Measurements from ENCODE around the gene PNPLA4. TPM values are rescaled to one million over a fixed set of nuclear protein-coding genes. Genes with fewer than 3 reads are reported as not detected.

PNPLA4 gene
- total RNA-seq, 1 experiment from 2014 or later = 15.5 TPM

GRCh38 chrX:7972586-7972985 is 45.4 kb upstream of the PNPLA4 start:
- no peak overlapping the region for H3K27ac ChIP-seq (ENCODE audit: low read depth, low read length)
- no peak for TF ChIP-seq JUND (IDR thresholded peaks at IDR 0.05)
- no peak for TF ChIP-seq POLR2AphosphoS5 (IDR thresholded peaks at IDR 0.05; ENCODE audit: low read depth, low read length)
- TF ChIP-seq EZH2 (IDR thresholded peaks at IDR 0.05) = no peak
- no peak overlapping the region for H3K4me2 ChIP-seq (ENCODE audit: low read length)
- no peak overlapping the region for H3K4me3 ChIP-seq (replicated peaks in 1 of 2; ENCODE audit: low read depth in 1 of 2, low read length in 2 of 2)
- H3K4me1 ChIP-seq (ENCODE audit: control insufficient read depth in 1 of 2, insufficient read depth in 2 of 2, low read length in 2 of 2) = no peaks in the 10 kb centered on the region
- H4K20me1 ChIP-seq (ENCODE audit: insufficient read depth) = no peaks in the 10 kb centered on the region
- no peaks in the 10 kb centered on the region for H3K79me2 ChIP-seq (ENCODE audit: insufficient read depth, low read length)
- ATAC-seq (no peak), DNase-seq (ENCODE audit: low read depth, low spot score) (no peak)
- ChIA-PET RAD21 (ENCODE audit: low non-redundant PET in 1 of 2, low total read pairs in 2 of 2, uncharacterized antibody in 2 of 2, unreplicated experiment in 2 of 2) (no interaction called here), CTCF (no interaction called here), POLR2A (no interaction called here)
- no peak overlapping the region for H3K9ac ChIP-seq (ENCODE audit: low read length)
- H3K9me3 ChIP-seq (ENCODE audit: control insufficient read depth in 1 of 2, insufficient read depth in 1 of 2, low read depth in 1 of 2, low read length in 2 of 2) = no peaks in the 10 kb centered on the region
- no TSS peak for BruUV-seq (replicated peaks)
- H3K36me3 ChIP-seq (ENCODE audit: control insufficient read depth in 1 of 2, insufficient read depth in 2 of 2, low read length in 2 of 2) = no peaks in the 10 kb centered on the region
- no peaks in the 10 kb centered on the region for H3K9me2 ChIP-seq (ENCODE audit: insufficient read depth)
- intact Hi-C loops (cut with micrococcal nuclease) = no loop called here
- no peaks in the 10 kb centered on the region for H3K27me3 ChIP-seq (ENCODE audit: insufficient read depth, low read length)
- H2AFZ ChIP-seq (ENCODE audit: low read depth, low read length, poor library complexity, severe bottlenecking) = no peak overlapping the region

DNA sequence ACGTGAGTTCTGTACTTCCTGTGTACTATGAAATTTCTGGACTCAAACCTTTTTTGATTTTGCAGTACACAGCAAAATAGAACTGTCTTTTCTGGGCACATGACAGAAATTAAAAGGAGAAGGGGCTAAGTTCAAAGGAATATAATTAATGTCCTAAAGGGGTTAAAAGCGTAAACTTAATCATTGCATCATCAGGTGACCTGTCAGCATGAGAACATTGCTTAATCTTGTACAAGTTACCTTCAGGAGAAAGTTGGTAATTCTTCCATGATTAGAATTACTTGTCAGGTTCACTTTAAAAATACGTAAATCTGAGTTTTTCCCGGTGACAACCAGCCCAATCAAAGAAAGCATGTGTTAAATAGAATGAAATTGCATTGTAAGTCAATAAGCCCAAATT is 43.2 kb upstream of the PNPLA4 start:
- ATAC-seq (no peak), DNase-seq (ENCODE audit: low read depth, low spot score) (no peak)
- Histone ChIP-seq H3K36me3 (ENCODE audit: control insufficient read depth in 1 of 2, insufficient read depth in 2 of 2, low read length in 2 of 2) (no peaks in the 10 kb centered on the region), H3K27ac (ENCODE audit: low read depth, low read length) (no peak overlapping the region), H3K9me3 (ENCODE audit: control insufficient read depth in 1 of 2, insufficient read depth in 1 of 2, low read depth in 1 of 2, low read length in 2 of 2) (no peaks in the 10 kb centered on the region), H3K9me2 (ENCODE audit: insufficient read depth) (no peaks in the 10 kb centered on the region), H2AFZ (ENCODE audit: low read depth, low read length, poor library complexity, severe bottlenecking) (no peak overlapping the region), H3K9ac (ENCODE audit: low read length) (no peak overlapping the region), H3K27me3 (ENCODE audit: insufficient read depth, low read length) (no peaks in the 10 kb centered on the region), H3K4me1 (ENCODE audit: control insufficient read depth in 1 of 2, insufficient read depth in 2 of 2, low read length in 2 of 2) (no peaks in the 10 kb centered on the region), H3K4me2 (ENCODE audit: low read length) (no peak overlapping the region), H3K79me2 (ENCODE audit: insufficient read depth, low read length) (no peaks in the 10 kb centered on the region), H3K4me3 (replicated peaks in 1 of 2; ENCODE audit: low read depth in 1 of 2, low read length in 2 of 2) (no peak overlapping the region), H4K20me1 (ENCODE audit: insufficient read depth) (no peaks in the 10 kb centered on the region)
- intact Hi-C loops (cut with micrococcal nuclease) = no loop called here
- ChIA-PET CTCF (no interaction called here), RAD21 (ENCODE audit: low non-redundant PET in 1 of 2, low total read pairs in 2 of 2, uncharacterized antibody in 2 of 2, unreplicated experiment in 2 of 2) (no interaction called here), POLR2A (no interaction called here)
- BruUV-seq (replicated peaks) = no TSS peak
- TF ChIP-seq POLR2A (IDR thresholded peaks at IDR 0.05; ENCODE audit: borderline replicate concordance, extremely low read depth, insufficient read depth, insufficient read length) (no peak), ATF3 (IDR thresholded peaks at IDR 0.05) (no peak), ZFX (IDR thresholded peaks at IDR 0.05) (no peak), CBX3 (IDR thresholded peaks at IDR 0.05; ENCODE audit: low read depth) (no peak), RAD21 (IDR thresholded peaks at IDR 0.05; ENCODE audit: low read depth) (no peak), JUND (IDR thresholded peaks at IDR 0.05) (no peak), REST (IDR thresholded peaks at IDR 0.05; ENCODE audit: low read depth) (no peak), TCF7L2 (IDR thresholded peaks at IDR 0.05; ENCODE audit: borderline replicate concordance, extremely low read depth, insufficient read depth, insufficient read length) (no peak), ZNF274 (IDR thresholded peaks at IDR 0.05; ENCODE audit: low read depth, low read length) (no peak), EZH2 (IDR thresholded peaks at IDR 0.05) (no peak), EGR1 (IDR thresholded peaks at IDR 0.05; ENCODE audit: low read depth) (no peak), YY1 (IDR thresholded peaks at IDR 0.05; ENCODE audit: extremely low read depth, insufficient replicate concordance, low read depth, low read length) (no peak), SRF (IDR thresholded peaks at IDR 0.05; ENCODE audit: low read depth) (no peak), CEBPB (IDR thresholded peaks at IDR 0.05; ENCODE audit: low read depth) (no peak), POLR2AphosphoS5 (IDR thresholded peaks at IDR 0.05; ENCODE audit: low read depth, low read length) (no peak)
- TF ChIP-seq, protein P1, sequence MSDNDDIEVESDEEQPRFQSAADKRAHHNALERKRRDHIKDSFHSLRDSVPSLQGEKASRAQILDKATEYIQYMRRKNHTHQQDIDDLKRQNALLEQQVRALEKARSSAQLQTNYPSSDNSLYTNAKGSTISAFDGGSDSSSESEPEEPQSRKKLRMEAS (IDR thresholded peaks at IDR 0.05) = no peak
- TF ChIP-seq, protein P2, sequence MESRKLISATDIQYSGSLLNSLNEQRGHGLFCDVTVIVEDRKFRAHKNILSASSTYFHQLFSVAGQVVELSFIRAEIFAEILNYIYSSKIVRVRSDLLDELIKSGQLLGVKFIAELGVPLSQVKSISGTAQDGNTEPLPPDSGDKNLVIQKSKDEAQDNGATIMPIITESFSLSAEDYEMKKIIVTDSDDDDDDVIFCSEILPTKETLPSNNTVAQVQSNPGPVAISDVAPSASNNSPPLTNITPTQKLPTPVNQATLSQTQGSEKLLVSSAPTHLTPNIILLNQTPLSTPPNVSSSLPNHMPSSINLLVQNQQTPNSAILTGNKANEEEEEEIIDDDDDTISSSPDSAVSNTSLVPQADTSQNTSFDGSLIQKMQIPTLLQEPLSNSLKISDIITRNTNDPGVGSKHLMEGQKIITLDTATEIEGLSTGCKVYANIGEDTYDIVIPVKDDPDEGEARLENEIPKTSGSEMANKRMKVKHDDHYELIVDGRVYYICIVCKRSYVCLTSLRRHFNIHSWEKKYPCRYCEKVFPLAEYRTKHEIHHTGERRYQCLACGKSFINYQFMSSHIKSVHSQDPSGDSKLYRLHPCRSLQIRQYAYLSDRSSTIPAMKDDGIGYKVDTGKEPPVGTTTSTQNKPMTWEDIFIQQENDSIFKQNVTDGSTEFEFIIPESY (IDR thresholded peaks at IDR 0.05; ENCODE audit: extremely low read depth, insufficient replicate concordance, low read length) = no peak

All from HCT116 (cell line).